ENCODE results near the gene GPR158.

Gene GPR158

DNA sequence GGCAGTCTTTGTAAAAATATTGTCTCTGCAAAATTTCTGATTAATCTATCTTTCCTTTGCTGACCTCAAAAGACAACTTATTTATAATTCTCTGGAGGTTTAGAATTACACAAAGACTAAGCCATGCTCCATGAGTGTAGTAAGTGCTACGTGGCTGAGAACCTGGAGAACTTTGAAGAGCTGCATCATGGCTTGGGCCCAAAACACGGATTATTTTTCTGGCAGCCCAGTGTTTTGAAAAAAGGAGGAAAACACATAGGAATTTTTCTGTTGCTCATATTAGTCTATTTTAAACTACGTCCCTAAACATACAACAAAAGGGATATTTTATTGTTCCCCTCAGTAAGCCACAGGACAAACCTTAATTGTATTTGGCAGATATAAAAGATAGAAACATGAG lies 398.5 kb downstream of the GPR158 start:
- H3K9me3 Mint-ChIP-seq = no peaks in the 10 kb centered on the region
- no peak overlapping the region for H3K4me3 Mint-ChIP-seq
- H3K27me3 Mint-ChIP-seq = no peaks in the 10 kb centered on the region
- H3K36me3 Mint-ChIP-seq = no peaks in the 10 kb centered on the region
- H3K4me1 Mint-ChIP-seq = no peaks in the 10 kb centered on the region
- ATAC-seq = no peak
- no peak overlapping the region for H3K27ac Mint-ChIP-seq

DNA sequence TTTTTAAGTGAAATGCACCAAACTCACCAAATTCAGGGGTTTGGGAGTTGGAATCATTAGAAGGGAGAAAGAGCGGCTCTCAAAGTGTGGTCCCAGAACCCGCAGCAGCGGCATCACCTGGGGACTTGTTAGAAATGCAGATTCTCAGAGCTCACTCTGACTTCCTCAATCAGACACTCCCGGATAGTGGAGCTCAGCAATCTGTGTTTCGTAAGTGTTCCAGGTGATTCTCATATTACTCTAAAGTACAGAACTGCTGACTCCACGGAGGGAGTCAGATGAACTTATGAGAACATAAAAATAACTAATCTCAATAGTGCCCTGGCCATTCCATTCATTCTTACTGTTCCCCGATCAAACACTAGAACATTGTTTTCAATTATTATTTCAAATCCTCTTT lies 400.5 kb downstream of the GPR158 start:
- H3K4me1 Mint-ChIP-seq = no peaks in the 10 kb centered on the region
- no peak overlapping the region for H3K4me3 Mint-ChIP-seq
- H3K27me3 Mint-ChIP-seq = no peaks in the 10 kb centered on the region
- no peak for ATAC-seq
- H3K36me3 Mint-ChIP-seq = no peaks in the 10 kb centered on the region
- H3K9me3 Mint-ChIP-seq = no peaks in the 10 kb centered on the region
- no peak overlapping the region for H3K27ac Mint-ChIP-seq

DNA sequence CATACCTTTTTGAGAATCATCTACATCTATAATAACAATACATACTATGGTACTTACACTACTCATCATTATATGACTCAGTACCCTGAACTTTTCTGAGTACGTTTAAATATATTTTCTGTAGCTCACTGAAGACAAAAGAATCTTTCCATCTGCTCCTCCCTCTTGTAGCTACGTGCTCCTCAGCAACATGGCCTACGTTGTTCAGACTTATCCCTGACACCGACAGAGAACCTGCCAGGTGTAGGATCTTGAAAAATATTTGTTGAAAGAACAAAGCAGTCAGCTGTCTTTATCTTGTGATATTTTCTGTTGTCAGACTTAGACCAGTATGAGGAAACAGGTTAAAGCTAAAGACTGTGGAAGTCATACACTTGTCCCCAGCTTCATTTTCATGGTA lies 403.3 kb downstream of the GPR158 start:
- no peak overlapping the region for H3K4me3 Mint-ChIP-seq
- no peak for ATAC-seq
- no peaks in the 10 kb centered on the region for H3K27me3 Mint-ChIP-seq
- no peaks in the 10 kb centered on the region for H3K9me3 Mint-ChIP-seq
- H3K36me3 Mint-ChIP-seq = no peaks in the 10 kb centered on the region
- H3K4me1 Mint-ChIP-seq = no peaks in the 10 kb centered on the region
- H3K27ac Mint-ChIP-seq = no peak overlapping the region

DNA sequence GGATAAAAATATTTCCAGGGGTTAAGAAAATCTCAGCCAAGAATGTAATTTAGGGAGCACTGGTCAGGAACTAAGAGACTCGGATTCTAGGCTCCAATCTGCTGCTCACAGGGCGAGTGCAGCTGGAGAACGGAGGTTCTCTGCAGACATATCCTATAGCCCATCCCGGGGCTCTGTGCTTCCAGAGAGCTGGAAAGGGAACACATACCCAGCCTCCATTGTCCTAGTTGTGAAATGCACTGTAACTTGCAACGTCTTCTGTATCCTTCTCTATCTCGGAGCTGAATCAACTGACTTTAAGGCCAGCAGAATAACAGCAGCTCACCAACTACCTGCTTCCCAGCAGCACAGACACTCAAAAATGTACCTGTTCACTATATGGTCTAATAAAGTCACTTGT lies 408.2 kb downstream of the GPR158 start:
- peaks cover 12% of the 10 kb centered on the region for H3K9me3 Mint-ChIP-seq
- H3K36me3 Mint-ChIP-seq = no peaks in the 10 kb centered on the region
- H3K27ac Mint-ChIP-seq = no peak overlapping the region
- H3K4me1 Mint-ChIP-seq = no peaks in the 10 kb centered on the region
- H3K4me3 Mint-ChIP-seq = no peak overlapping the region
- ATAC-seq = no peak
- no peaks in the 10 kb centered on the region for H3K27me3 Mint-ChIP-seq

DNA sequence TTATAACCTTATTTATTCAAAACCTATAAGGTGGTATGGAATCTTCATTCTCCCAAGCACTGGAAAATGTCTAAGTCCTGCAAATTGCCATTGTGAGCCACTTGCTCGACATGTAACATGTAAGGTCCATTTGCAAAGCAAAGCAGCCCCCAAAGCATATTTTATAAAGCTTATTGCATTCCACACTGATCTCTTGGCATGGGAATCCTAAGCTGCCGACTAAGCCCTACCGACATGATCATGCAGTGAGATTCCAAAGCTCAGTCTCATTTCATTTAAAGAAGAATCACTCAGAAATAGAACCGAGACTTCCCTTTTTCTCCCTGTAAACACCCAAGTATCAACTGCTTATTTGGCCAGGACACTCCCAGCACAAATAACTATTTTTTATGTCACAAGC lies 425.9 kb downstream of the GPR158 start:
- Mint-ChIP-seq H3K36me3 (no peaks in the 10 kb centered on the region), H3K27ac (no peak overlapping the region), H3K27me3 (no peaks in the 10 kb centered on the region), H3K9me3 (no peaks in the 10 kb centered on the region), H3K4me1 (no peaks in the 10 kb centered on the region), H3K4me3 (no peak overlapping the region)
- no peak for ATAC-seq

DNA sequence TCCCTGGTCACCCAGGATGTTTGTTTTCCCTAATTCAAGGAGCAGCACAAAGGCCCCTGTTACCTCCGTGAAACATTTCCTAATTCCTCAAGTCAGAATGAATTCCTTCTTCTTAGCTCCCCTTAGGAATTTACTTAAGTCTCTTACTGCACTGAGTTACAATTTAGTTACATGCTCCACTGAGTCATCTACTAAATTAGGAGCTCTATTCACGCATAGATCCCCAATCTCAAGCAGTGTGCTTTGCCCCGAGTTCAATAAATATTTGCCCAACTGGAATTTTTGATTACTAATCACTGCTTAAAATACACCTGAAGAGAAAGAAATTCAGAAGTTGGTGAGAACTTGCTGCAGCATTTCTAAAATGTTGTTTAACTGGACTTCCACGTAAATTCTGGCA lies 429.8 kb downstream of the GPR158 start:
- H3K4me3 Mint-ChIP-seq = no peak overlapping the region
- no peaks in the 10 kb centered on the region for H3K4me1 Mint-ChIP-seq
- H3K9me3 Mint-ChIP-seq = no peaks in the 10 kb centered on the region
- no peaks in the 10 kb centered on the region for H3K36me3 Mint-ChIP-seq
- no peaks in the 10 kb centered on the region for H3K27me3 Mint-ChIP-seq
- ATAC-seq = no peak
- H3K27ac Mint-ChIP-seq = no peak overlapping the region

DNA sequence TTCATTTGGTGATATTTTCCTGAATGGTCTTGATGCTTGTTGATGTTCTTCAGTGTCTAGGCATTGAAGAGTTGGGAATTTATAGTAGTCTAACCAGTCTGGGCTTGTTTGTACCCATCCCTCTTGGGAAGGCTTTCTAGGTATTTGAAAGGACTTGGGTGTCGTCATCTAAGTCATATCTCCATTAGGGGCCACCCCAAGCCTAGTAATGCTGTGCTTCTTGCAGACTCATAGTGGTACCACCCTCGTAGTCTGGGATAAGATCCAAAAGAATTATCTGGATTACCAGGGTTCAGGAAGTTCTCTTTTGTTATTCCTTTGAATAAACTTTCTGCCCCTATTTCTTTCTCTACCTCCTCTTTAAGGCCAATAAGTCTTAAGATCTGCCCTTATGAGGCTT lies 439.9 kb downstream of the GPR158 start:
- Mint-ChIP-seq H3K36me3 (no peaks in the 10 kb centered on the region), H3K27me3 (no peaks in the 10 kb centered on the region), H3K4me1 (no peaks in the 10 kb centered on the region), H3K9me3 (peaks cover 5% of the 10 kb centered on the region), H3K4me3 (no peak overlapping the region), H3K27ac (no peak overlapping the region)
- ATAC-seq = no peak

DNA sequence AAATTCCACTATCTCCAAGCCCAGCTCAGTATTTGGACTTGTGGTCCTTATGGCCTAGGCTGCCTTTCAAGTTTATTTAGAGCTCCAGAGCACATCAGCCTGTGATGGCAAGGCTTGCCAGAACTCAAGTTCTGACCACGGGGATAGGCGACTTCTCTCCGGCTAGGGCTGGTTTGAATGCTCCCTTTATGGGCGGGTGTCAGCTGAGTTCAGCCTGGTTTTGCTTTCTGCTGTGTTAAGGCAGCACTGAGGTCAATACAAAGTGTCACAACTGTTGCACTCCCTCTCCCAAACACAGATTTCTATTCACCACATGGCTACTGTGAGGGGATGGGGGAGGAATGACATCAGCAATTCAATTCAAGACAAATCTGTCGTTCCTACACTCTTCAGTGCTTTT lies 441.1 kb downstream of the GPR158 start:
- H3K36me3 Mint-ChIP-seq = no peaks in the 10 kb centered on the region
- no peak for ATAC-seq
- no peak overlapping the region for H3K4me3 Mint-ChIP-seq
- no peaks in the 10 kb centered on the region for H3K27me3 Mint-ChIP-seq
- H3K9me3 Mint-ChIP-seq = peaks cover 8% of the 10 kb centered on the region
- H3K4me1 Mint-ChIP-seq = no peaks in the 10 kb centered on the region
- no peak overlapping the region for H3K27ac Mint-ChIP-seq

DNA sequence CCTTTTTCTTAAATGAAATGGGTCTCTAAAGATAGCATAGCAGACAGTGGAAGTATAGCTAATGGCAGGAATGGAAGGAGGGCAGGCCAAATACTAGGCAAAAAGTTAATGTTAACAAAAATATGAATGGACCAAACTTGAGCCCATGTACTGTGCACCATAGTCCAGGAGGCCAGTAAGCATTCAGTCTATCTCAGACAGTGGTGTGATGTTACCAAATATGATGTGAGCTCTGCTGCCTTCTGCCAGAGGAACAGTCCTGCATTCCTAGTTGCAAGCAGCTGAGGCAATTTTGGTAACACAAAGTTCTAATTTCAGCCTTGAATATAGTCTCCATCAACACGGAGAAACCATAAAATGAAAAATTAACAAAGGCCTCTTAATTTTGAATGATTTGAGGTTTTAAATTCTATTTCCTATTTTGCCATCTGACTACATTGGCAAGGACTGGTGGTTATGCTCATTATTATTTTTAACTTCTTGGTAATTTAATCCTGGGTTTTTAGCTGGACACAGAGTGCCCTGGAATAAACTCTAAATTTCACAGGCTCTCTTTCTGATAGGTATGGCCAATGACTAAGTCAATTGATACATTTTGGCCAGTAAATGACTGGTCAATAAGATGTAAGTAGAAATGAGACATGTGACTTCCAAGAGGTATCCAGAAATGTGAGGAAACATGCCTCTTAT lies 442.2 kb downstream of the GPR158 start:
- Mint-ChIP-seq H3K4me1 (no peaks in the 10 kb centered on the region), H3K9me3 (peaks cover 10% of the 10 kb centered on the region), H3K36me3 (no peaks in the 10 kb centered on the region), H3K4me3 (no peak overlapping the region), H3K27me3 (no peaks in the 10 kb centered on the region), H3K27ac (no peak overlapping the region)
- no peak for ATAC-seq

DNA sequence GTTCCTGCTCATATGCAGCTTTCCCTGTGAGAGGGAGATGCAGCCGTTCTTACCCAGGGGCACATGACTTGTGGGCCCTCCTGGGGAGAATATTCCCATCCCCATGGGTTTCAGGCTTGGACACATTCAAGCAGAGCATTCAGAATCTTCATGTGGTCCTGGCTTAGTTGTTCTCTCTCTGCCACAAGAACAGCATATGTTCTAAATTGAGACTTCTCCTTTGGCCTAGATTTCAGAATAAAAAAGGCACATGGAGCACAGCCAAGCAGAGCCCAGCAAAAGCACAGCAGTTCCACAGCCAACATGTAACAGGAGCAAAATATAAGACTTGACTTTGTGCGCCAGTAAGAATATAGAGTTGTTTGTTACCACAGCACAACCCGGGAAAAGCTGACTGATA lies 452.8 kb downstream of the GPR158 start:
- no peaks in the 10 kb centered on the region for H3K36me3 Mint-ChIP-seq
- no peaks in the 10 kb centered on the region for H3K27me3 Mint-ChIP-seq
- H3K9me3 Mint-ChIP-seq = peaks cover 3% of the 10 kb centered on the region
- H3K4me1 Mint-ChIP-seq = no peaks in the 10 kb centered on the region
- no peak overlapping the region for H3K4me3 Mint-ChIP-seq
- no peak for ATAC-seq
- no peak overlapping the region for H3K27ac Mint-ChIP-seq

DNA sequence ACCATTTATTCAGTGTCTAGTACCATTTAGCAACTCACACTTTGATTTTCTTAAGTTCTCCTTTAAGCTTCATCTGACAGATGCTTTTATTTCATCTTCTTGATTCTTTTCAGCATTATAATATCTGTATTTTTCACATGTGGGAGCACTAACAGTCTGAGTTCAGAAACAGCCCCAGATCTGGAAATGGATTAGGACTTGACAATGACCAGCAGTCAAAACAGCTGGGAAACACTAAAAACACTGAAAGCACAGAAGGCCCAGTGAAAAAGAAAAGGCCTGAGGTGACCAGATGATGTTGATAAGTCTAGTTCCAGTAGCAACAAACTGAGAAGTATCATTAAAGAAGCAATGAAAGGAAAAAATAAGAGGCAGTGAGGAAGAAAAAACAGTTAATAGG lies 454.5 kb downstream of the GPR158 start:
- peaks cover 3% of the 10 kb centered on the region for H3K9me3 Mint-ChIP-seq
- H3K4me3 Mint-ChIP-seq = no peak overlapping the region
- H3K27me3 Mint-ChIP-seq = no peaks in the 10 kb centered on the region
- no peaks in the 10 kb centered on the region for H3K36me3 Mint-ChIP-seq
- H3K27ac Mint-ChIP-seq = no peak overlapping the region
- H3K4me1 Mint-ChIP-seq = no peaks in the 10 kb centered on the region
- no peak for ATAC-seq

DNA sequence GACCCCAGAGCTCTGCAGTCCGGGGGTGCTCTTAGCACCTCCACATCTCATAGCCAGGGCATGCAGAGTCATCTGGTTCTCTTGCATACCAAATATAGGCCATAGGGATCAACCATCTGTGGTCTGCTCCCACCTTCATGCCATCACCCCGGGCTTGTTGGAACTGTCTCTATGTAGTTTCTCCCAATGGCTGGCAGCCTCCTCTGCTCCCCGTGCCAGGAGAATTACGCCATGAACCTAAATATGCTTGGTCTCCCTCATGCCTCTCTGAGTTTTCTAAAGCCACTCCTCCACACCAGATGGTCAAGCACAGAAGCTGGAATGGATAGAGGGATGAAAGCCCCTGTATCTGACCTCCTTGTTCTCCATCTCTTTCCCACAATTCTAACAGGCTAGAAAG lies 456.7 kb downstream of the GPR158 start:
- no peak overlapping the region for H3K27ac Mint-ChIP-seq

DNA sequence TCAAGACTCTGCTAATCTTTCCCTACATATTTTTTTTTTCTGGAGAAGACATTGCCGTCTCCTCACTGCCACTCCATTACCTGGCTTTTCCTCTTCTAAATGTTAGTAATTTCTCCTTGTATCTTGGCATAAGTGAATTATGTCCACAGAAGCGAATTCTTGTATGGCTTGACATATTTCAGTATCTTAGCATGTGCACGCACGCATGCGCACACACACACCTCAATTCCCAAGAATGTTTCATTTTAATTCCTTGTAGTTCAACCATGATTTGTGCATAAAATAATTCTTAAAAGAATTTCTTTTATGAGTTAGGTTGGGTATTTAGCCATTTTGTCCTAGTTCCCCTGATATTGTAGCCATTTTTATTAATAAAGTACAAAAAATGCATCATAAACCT lies 458.0 kb downstream of the GPR158 start:
- no peaks in the 10 kb centered on the region for H3K4me1 Mint-ChIP-seq
- H3K9me3 Mint-ChIP-seq = no peaks in the 10 kb centered on the region
- ATAC-seq = no peak
- H3K27me3 Mint-ChIP-seq = no peaks in the 10 kb centered on the region
- no peaks in the 10 kb centered on the region for H3K36me3 Mint-ChIP-seq
- H3K27ac Mint-ChIP-seq = no peak overlapping the region
- H3K4me3 Mint-ChIP-seq = no peak overlapping the region

More for the DNA sequence above, 456.7 kb downstream of the GPR158 start:
- Mint-ChIP-seq H3K36me3 (no peaks in the 10 kb centered on the region), H3K9me3 (no peaks in the 10 kb centered on the region), H3K27me3 (no peaks in the 10 kb centered on the region), H3K4me1 (no peaks in the 10 kb centered on the region), H3K4me3 (no peak overlapping the region)
- no peak for ATAC-seq

DNA sequence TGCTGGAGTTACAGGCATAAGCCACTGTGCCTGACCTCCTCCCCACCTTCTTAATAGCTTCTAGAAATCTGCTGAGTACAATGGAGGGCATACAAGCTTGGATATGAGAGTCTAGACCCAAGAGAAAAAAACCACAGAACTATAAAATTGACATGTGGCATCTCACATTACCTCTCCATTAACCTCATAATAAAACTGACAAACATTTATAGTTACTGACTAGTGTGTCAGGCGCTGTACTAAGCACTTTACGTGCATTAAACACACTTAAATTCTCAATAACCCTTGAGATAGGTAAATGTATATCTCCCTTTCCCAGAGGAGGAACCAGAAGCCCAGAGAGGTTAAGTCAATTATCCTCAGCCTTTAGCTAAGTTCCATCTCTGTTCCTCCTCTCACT lies 458.7 kb downstream of the GPR158 start:
- Mint-ChIP-seq H3K27ac (no peak overlapping the region), H3K4me1 (no peaks in the 10 kb centered on the region), H3K9me3 (no peaks in the 10 kb centered on the region), H3K4me3 (no peak overlapping the region), H3K36me3 (no peaks in the 10 kb centered on the region), H3K27me3 (no peaks in the 10 kb centered on the region)
- no peak for ATAC-seq

DNA sequence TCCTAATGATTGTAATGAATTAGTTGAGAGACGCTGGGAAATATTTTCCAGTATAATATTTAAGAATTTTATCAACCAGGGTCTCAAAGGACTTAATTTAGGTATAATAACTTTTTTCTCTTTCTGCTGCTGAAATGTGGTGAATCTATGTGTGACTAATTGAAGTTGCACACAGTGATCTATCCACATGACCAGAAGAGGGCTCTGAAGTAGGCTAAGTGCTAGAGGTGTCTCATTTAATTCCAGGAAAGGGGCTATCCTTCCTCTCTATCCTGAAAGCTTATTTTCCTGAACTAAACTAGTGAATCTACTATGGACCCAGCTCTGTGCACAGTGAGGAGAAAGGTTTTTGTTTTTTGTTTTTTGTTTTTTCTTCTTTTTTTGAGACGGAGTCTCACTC lies 464.8 kb downstream of the GPR158 start:
- no peaks in the 10 kb centered on the region for H3K9me3 Mint-ChIP-seq
- no peaks in the 10 kb centered on the region for H3K27me3 Mint-ChIP-seq
- H3K36me3 Mint-ChIP-seq = no peaks in the 10 kb centered on the region
- no peak for ATAC-seq
- H3K27ac Mint-ChIP-seq = no peak overlapping the region
- H3K4me1 Mint-ChIP-seq = no peaks in the 10 kb centered on the region
- no peak overlapping the region for H3K4me3 Mint-ChIP-seq

DNA sequence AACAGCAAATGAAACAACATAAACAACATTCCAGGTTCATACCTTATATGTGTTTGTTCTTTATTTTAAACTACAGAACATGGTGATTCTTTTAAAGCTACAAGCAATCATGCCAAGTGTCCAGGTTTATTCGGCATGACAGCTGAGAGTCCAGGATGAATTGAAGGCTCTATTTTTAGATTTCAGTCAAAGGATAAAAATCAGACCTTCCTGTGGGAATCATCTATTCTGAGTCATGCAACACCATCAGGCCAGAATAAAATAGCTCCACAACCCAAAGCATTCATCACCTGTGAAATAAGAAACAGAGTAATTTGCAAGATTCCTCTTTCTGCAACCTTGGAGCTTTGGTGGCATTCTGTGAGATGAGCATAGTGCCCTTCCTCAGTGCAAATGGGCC lies 466.8 kb downstream of the GPR158 start:
- Mint-ChIP-seq H3K4me3 (no peak overlapping the region), H3K9me3 (no peaks in the 10 kb centered on the region), H3K36me3 (no peaks in the 10 kb centered on the region), H3K4me1 (no peaks in the 10 kb centered on the region), H3K27me3 (no peaks in the 10 kb centered on the region), H3K27ac (no peak overlapping the region)
- no peak for ATAC-seq

DNA sequence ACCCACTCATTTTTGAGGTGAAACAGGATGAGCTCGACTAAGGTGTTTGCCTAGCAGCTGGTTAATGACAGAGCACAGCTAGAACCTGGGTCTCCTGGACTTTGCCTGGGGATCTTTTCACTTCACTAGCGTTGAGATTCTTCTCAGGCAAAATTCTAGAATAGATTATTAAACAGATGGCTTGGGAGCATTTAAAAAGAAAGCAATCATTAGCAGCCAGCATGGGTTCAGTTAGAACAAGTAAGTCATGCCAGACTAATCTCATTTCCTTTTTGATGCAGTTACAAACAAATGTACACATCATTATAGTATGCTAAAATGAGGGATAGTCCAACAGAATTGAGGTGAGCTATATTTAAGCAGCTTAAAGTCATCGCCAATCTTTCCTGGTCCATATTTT lies 467.9 kb downstream of the GPR158 start:
- Mint-ChIP-seq H3K27me3 (no peaks in the 10 kb centered on the region), H3K27ac (no peak overlapping the region), H3K4me3 (no peak overlapping the region), H3K36me3 (no peaks in the 10 kb centered on the region), H3K4me1 (no peaks in the 10 kb centered on the region), H3K9me3 (no peaks in the 10 kb centered on the region)
- no peak for ATAC-seq
